ENCODE data around the gene FAM107B. TPM values are rescaled to one million over a fixed set of nuclear protein-coding genes. Genes with fewer than 3 reads are reported as not detected.

The FAM107B gene
- total RNA-seq, 1 experiment from 2014 or later = 61.6 TPM

- H3K9me3 ChIP-seq (ENCODE audit: low read depth, low read length, poor library complexity, severe bottlenecking) = no peaks in the 10 kb centered on the region
- ChIA-PET POLR2A (ENCODE audit: low non-redundant PET) (no interaction called here), CTCF (no interaction called here)
- no peaks in the 10 kb centered on the region for H3K27me3 ChIP-seq (replicated peaks; ENCODE audit: insufficient read depth, low read depth, low read length, poor library complexity)
- DNase-seq (ENCODE audit: low spot score) = no peak
- BruUV-seq (replicated peaks) = no TSS peak
- no peak overlapping the region for H3K4me3 ChIP-seq (ENCODE audit: low read depth, low read length, poor library complexity, severe bottlenecking)
- H3K36me3 ChIP-seq (ENCODE audit: insufficient read depth, low read length, poor library complexity, severe bottlenecking) = peaks cover 7% of the 10 kb centered on the region
- TF ChIP-seq CTCF (conservative IDR thresholded peaks at IDR 0.05; ENCODE audit: low read depth, low read length) (no peak), EZH2 (IDR thresholded peaks at IDR 0.05; ENCODE audit: borderline replicate concordance, low read depth, low read length, poor library complexity, severe bottlenecking) (no peak)
- no peak overlapping the region for H3K27ac ChIP-seq (ENCODE audit: low read depth, low read length, poor library complexity, severe bottlenecking)
- H3K4me1 ChIP-seq (ENCODE audit: insufficient read depth, low read length, poor library complexity, severe bottlenecking) = no peaks in the 10 kb centered on the region
- intact Hi-C loops (cut with micrococcal nuclease; ENCODE audit: unreplicated experiment) = no loop called here
Observed at GRCh38 chr10:14526326-14526725, 248.4 kb downstream of the FAM107B start.

- POLR2A ChIA-PET (ENCODE audit: low non-redundant PET) = no interaction called here
- CTCF ChIA-PET = no interaction called here
- no peak for DNase-seq (ENCODE audit: low spot score)
- intact Hi-C loops (cut with micrococcal nuclease; ENCODE audit: unreplicated experiment) = no loop called here
- TF ChIP-seq CTCF (conservative IDR thresholded peaks at IDR 0.05; ENCODE audit: low read depth, low read length) (no peak), EZH2 (IDR thresholded peaks at IDR 0.05; ENCODE audit: borderline replicate concordance, low read depth, low read length, poor library complexity, severe bottlenecking) (no peak)
- H3K27me3 ChIP-seq (replicated peaks; ENCODE audit: insufficient read depth, low read depth, low read length, poor library complexity) = no peaks in the 10 kb centered on the region
- peaks cover 12% of the 10 kb centered on the region for H3K36me3 ChIP-seq (ENCODE audit: insufficient read depth, low read length, poor library complexity, severe bottlenecking)
- no peak overlapping the region for H3K4me3 ChIP-seq (ENCODE audit: low read depth, low read length, poor library complexity, severe bottlenecking)
- H3K9me3 ChIP-seq (ENCODE audit: low read depth, low read length, poor library complexity, severe bottlenecking) = no peaks in the 10 kb centered on the region
- BruUV-seq (replicated peaks) = no TSS peak
- no peak overlapping the region for H3K27ac ChIP-seq (ENCODE audit: low read depth, low read length, poor library complexity, severe bottlenecking)
- H3K4me1 ChIP-seq (ENCODE audit: insufficient read depth, low read length, poor library complexity, severe bottlenecking) = no peaks in the 10 kb centered on the region
Observed at GRCh38 chr10:14524691-14525324, 249.9 kb downstream of the FAM107B start.

- intact Hi-C loops (cut with micrococcal nuclease; ENCODE audit: unreplicated experiment) = no loop called here
- no peaks in the 10 kb centered on the region for H3K9me3 ChIP-seq (ENCODE audit: low read depth, low read length, poor library complexity, severe bottlenecking)
- POLR2A ChIA-PET (ENCODE audit: low non-redundant PET) = no interaction called here
- peaks cover 8% of the 10 kb centered on the region for H3K36me3 ChIP-seq (ENCODE audit: insufficient read depth, low read length, poor library complexity, severe bottlenecking)
- H3K27ac ChIP-seq (ENCODE audit: low read depth, low read length, poor library complexity, severe bottlenecking) = no peak overlapping the region
- no peak for DNase-seq (ENCODE audit: low spot score)
- no peaks in the 10 kb centered on the region for H3K4me1 ChIP-seq (ENCODE audit: insufficient read depth, low read length, poor library complexity, severe bottlenecking)
- BruUV-seq (replicated peaks) = no TSS peak
- no peak for TF ChIP-seq EZH2 (IDR thresholded peaks at IDR 0.05; ENCODE audit: borderline replicate concordance, low read depth, low read length, poor library complexity, severe bottlenecking)
- TF ChIP-seq CTCF (conservative IDR thresholded peaks at IDR 0.05; ENCODE audit: low read depth, low read length) = no peak
- CTCF ChIA-PET = no interaction called here
- H3K4me3 ChIP-seq (ENCODE audit: low read depth, low read length, poor library complexity, severe bottlenecking) = no peak overlapping the region
- H3K27me3 ChIP-seq (replicated peaks; ENCODE audit: insufficient read depth, low read depth, low read length, poor library complexity) = no peaks in the 10 kb centered on the region
Observed at GRCh38 chr10:14523286-14523685, 251.4 kb downstream of the FAM107B start.
